HUES48 (cell line): Measurements from ENCODE around the gene IFTAP.
"Not testable (repeated sequence)": the region's sequence is repeated elsewhere in the genome, so short reads cannot be mapped to it uniquely, and the experiment has no call there.

Source experiments
- H3K27ac ChIP-seq: one replicate; pipeline ENCODE4 v1.7.0; 2013; ENCODE audit warnings: low read depth, low read length, inconsistent platforms
- H3K27me3 ChIP-seq: 2 replicates; pipeline ENCODE4 v1.6.1; 2013; ENCODE audit warnings: mild to moderate bottlenecking, low read length; ENCODE audit not compliant: control insufficient read depth, insufficient read depth
- H3K36me3 ChIP-seq: 2 replicates; pipeline ENCODE4 v1.6.1; 2013; ENCODE audit warnings: low read length; ENCODE audit not compliant: control insufficient read depth, insufficient read depth
- H3K4me1 ChIP-seq: 2 replicates; pipeline ENCODE4 v1.6.1; 2013; ENCODE audit warnings: mild to moderate bottlenecking, low read length; ENCODE audit not compliant: control insufficient read depth, insufficient read depth
- H3K4me3 ChIP-seq: 2 replicates; pipeline ENCODE4 v1.5.1; 2013; ENCODE audit warnings: mild to moderate bottlenecking, low read depth, low read length
- H3K9ac ChIP-seq: 2 replicates; pipeline ENCODE4 v1.6.1; 2013; ENCODE audit warnings: mild to moderate bottlenecking, low read depth, low read length, moderate library complexity
- H3K9me3 ChIP-seq: 2 replicates; pipeline ENCODE4 v1.6.1; 2013; ENCODE audit warnings: low read length; ENCODE audit not compliant: control insufficient read depth, insufficient read depth

IFTAP gene, protein sequence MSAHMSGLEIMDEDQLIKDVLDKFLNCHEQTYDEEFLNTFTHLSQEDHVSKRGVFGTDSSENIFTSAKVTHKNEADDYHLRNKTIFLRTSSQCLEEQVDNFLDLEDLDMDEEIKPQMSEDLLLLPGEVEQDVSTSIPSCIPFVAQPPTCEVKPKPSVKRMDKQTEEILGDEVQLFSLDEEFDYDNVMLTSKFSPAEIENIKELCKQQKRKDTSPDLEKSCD

GRCh38 chr11:36594316-36594989 lies at the start of gene IFTAP:
Gene IFTAP (plus strand): TSS chr11:36594502. CDS start chr11:36610104, 15,602 bp downstream.
- Histone ChIP-seq H3K27ac (peak within 1 kb of the TSS; percentile 63), H3K9ac (peak within 1 kb of the TSS; percentile 57), H3K4me3 (peak within 1 kb of the TSS; percentile 80), H3K9me3 (peaks cover 3% of the 10 kb centered on the region; the same call in 1 of the 2 replicates), H3K4me1 (0 out of 2 replicates have a peak, but pooled peaks cover 7% of the 10 kb centered on the region), H3K27me3 (peaks cover 13% of the 10 kb centered on the region), H3K36me3 (no peaks in the 10 kb centered on the region)

DNA sequence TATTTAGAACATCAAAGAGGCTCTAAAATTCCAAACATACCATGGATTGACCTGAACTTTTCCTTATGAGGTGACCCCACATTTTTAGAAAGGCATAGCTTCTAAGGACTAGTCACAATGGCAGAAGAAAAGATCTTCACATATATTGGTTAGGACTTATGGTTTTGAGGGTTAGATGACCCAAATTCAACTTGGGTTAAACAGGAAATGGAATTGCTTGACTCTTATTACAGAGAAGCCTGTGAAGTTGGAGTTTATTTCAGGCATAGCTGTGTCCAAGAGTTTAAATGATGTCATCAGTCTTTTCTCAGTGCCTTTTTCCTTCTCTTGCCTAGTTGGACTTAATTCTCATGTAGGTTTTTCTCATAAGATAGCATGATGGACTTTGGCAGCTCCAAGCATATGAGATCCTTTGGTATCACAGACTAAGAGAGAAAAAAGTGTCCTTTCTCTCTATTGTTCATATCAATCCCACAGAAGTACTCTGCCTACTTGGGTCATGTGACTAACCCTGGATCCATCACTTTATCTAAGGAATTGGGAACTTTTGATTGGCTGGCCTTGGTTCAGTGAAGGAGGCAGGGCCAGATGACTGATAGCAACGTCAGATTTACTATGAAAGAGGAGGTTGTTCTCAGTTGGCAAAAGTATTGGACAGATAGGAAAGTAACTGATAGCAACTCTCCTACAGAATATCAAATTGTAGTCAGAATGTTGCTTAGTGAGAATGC lies 43.8 kb upstream of the IFTAP start:
- no peaks in the 10 kb centered on the region for H3K4me1 ChIP-seq
- H3K9me3 ChIP-seq = no peaks in the 10 kb centered on the region; the same call in 1 of the 2 replicates
- no peaks in the 10 kb centered on the region for H3K27me3 ChIP-seq
- no peaks in the 10 kb centered on the region for H3K36me3 ChIP-seq
- no peak overlapping the region for H3K27ac ChIP-seq
- H3K4me3 ChIP-seq = no peak overlapping the region
- no peak overlapping the region for H3K9ac ChIP-seq

DNA sequence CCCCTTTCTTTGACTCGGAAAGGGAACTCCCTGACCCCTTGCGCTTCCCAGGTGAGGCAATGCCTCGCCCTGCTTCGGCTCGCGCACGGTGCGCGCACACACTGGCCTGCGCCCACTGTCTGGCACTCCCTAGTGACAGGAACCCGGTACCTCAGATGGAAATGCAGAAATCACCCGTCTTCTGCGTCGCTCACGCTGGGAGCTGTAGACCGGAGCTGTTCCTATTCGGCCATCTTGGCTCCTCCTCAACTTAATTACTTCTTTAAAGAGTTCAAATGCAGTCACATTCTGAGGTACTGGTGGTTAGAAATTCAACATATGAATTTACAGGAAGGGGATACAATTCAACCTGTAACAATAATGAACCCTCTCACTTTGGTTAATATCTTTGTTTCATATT lies 36.9 kb upstream of the IFTAP start:
- H3K27me3 ChIP-seq, H3K4me1 ChIP-seq, H3K36me3 ChIP-seq, H3K9me3 ChIP-seq, H3K9ac ChIP-seq, H3K27ac ChIP-seq: not testable (repeated sequence)
- H3K4me3 ChIP-seq = peak overlapping the region; percentile 9; the same call in 1 of the 2 replicates

DNA sequence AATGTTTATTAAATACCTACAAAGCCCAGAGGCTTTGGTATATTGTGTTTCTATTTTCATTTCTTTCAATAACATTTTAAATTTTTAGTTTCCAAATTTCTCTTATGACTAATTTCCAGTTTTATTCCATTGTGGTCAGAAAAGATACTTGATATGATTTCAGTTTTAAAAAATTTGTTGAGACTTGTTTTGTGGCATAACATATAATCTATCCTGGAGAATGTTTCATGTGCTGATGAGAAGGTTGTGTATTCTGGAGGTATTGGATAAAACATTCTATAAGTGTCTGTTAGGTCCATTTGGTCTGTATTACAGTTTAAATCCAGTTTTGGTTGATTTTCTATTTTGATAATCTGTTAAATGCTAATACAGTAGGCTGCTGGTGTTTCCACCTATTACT lies 36.3 kb upstream of the IFTAP start:
- no peaks in the 10 kb centered on the region for H3K36me3 ChIP-seq
- H3K4me3 ChIP-seq = 0 out of 2 replicates have a peak overlapping the region, but pooled peaks have one; percentile 9
- no peak overlapping the region for H3K9ac ChIP-seq
- no peaks in the 10 kb centered on the region; the same call in 1 of the 2 replicates for H3K27me3 ChIP-seq
- no peak overlapping the region for H3K27ac ChIP-seq
- no peaks in the 10 kb centered on the region for H3K4me1 ChIP-seq
- H3K9me3 ChIP-seq = peaks cover 6% of the 10 kb centered on the region

GRCh38 chr11:36558571-36559413 lies 35.5 kb upstream of the IFTAP start:
- Histone ChIP-seq H3K4me1 (no peaks in the 10 kb centered on the region), H3K4me3 (no peak overlapping the region), H3K9me3 (peaks cover 6% of the 10 kb centered on the region), H3K9ac (no peak overlapping the region), H3K36me3 (no peaks in the 10 kb centered on the region), H3K27me3 (no peaks in the 10 kb centered on the region; the same call in 1 of the 2 replicates), H3K27ac (no peak overlapping the region)

DNA sequence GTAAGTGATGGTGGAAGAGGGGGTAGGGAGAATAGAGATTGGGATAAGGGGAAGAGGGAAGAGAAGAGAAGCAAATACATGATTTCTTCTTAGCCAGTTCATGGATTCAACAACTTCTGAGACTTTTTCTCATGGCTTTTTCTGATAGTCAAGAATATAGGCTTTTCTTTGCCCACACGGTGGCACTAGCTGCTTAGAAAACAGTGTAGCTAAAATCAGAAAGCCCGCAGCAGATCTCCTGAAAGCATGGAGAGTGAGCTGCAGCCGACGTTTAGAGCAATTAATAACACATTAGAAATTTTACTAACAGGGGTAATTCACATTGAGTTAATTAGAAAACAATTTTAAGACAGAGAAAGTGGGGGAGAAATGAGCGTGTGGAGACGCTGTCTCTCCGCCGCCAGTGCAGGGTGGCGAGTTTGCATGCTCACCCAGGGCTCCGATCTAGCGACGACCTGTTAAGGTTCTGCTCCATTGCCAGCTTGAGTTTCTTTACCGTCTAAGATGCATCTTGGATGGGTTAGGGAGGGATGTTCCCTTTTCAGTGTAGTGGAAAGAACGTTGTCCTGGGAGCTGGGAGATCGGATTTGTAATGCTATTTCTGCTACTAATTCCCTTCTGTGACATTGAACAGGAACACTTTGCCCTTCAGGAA lies 29.8 kb upstream of the IFTAP start:
- Histone ChIP-seq H3K4me1 (no peaks in the 10 kb centered on the region), H3K27me3 (no peaks in the 10 kb centered on the region; the same call in 1 of the 2 replicates), H3K9ac (no peak overlapping the region), H3K9me3 (no peaks in the 10 kb centered on the region), H3K27ac (no peak overlapping the region), H3K36me3 (no peaks in the 10 kb centered on the region), H3K4me3 (peak overlapping the region; percentile 46)

DNA sequence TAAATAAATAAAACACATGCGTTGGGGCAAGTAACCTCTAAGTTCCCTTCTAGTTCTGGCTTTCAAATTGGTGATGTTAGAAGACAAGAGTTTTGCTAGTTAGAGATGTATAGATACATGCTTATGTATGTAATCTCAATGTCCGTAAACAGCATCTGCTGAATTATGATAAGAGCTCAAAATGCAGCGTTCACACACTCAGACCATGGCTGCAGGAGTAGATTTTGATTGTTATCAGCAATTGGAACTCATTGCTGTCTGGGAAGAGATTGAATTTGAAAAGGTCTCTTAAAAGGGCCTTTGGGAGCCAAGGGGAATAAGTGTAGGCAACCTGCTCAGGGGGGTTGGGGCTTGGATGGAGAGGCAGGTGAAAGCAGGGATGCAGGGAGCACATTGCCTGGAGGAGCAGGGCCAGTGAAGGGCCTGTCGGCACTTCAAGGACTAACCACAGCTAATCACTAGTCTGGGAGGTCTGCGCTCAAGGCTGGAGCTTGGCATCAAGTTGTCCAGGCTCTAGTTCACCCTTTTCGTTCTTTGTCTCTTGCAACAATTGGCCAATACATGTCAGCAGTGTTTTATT lies 29.2 kb upstream of the IFTAP start:
- Histone ChIP-seq H3K27me3 (no peaks in the 10 kb centered on the region; the same call in 1 of the 2 replicates), H3K4me1 (no peaks in the 10 kb centered on the region), H3K9me3 (no peaks in the 10 kb centered on the region), H3K4me3 (no peak overlapping the region), H3K27ac (no peak overlapping the region), H3K9ac (no peak overlapping the region), H3K36me3 (no peaks in the 10 kb centered on the region)

- Histone ChIP-seq H3K4me3 (no peak overlapping the region), H3K9me3 (no peaks in the 10 kb centered on the region), H3K4me1 (no peaks in the 10 kb centered on the region), H3K27ac (no peak overlapping the region), H3K27me3 (no peaks in the 10 kb centered on the region), H3K9ac (no peak overlapping the region), H3K36me3 (no peaks in the 10 kb centered on the region)
These were observed 27.8 kb upstream of the IFTAP start for GRCh38 chr11:36566407-36567053.

- H3K9me3 ChIP-seq = no peaks in the 10 kb centered on the region
- H3K4me3 ChIP-seq = no peak within 1 kb of the TSS
- H3K27ac ChIP-seq = no peak within 1 kb of the TSS
- no peaks in the 10 kb centered on the region for H3K4me1 ChIP-seq
- no peaks in the 10 kb centered on the region for H3K27me3 ChIP-seq
- no peak within 1 kb of the TSS for H3K9ac ChIP-seq
- H3K36me3 ChIP-seq = no peaks in the 10 kb centered on the region
These were observed 26.6 kb upstream of the IFTAP start, which contains the start of gene RAG1 for GRCh38 chr11:36567694-36568093. Gene RAG1 (plus strand): TSS chr11:36568007. CDS start chr11:36573305, 5,298 bp downstream.
